Spleen (tissue), 7 donors: Measurements from ENCODE around the gene USP20.

Experiments
- POLR2A ChIP-seq, 3 donors: fragments of 450-650 bp; IDR thresholded peaks; one replicate each; pipeline ENCODE4 v1.5.1; 2017; ENCODE audit warnings: antibody characterized with exemption in 3 of 3, mild to moderate bottlenecking in 1 of 3
- POLR2AphosphoS5 ChIP-seq, 3 donors: sonication (generic); formaldehyde crosslinking; IDR thresholded peaks; one replicate each; pipeline ENCODE4 v1.5.1; 2017; ENCODE audit warnings: antibody characterized with exemption in 3 of 3
- TF ChIP-seq, protein P1 (sequence below), 11 experiments: fragments of 200-600 bp in 7 of 11; fragments of 450-650 bp in 4 of 11; sonication (generic) in 4 of 11; IDR thresholded peaks in 8 of 11; conservative IDR thresholded peaks in 3 of 11; 1 replicate in 7 of 11; 2 replicates in 4 of 11; pipeline versions ENCODE4 v1.4.0 to v1.8.0; 2016 to 2021; ENCODE audit warnings: antibody characterized with exemption in 11 of 11, inconsistent platforms in 4 of 11, mild to moderate bottlenecking in 1 of 11
- donor health status: DM: no; HTN: no; CAD: no; lungs with moderate emphysema.
- donor health status: DM: no; HTN: no; CAD: no.
- donor health status: DM: no; HTN: no; CAD: no.

DNA sequence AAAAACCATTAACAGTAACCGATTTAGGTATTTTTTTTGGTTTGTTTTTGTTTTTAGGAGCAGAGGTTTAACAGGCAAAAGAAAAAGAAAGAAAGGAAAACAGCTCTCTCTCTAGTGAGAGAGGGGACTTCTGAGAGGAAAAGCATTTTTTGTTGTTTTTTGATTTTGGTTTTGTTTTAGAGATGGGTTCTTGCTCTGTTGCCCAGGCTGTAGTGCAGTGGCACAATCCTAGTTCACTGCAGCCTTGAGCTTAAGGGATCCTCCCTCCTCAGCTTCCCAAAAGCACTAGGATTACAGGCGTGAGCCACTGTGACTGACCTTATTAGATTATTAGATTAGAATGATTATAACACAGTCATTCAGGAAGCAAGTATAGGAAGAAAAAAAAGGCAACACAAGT, 10.1 kb downstream of the USP20 start:
- TF ChIP-seq, protein P1, sequence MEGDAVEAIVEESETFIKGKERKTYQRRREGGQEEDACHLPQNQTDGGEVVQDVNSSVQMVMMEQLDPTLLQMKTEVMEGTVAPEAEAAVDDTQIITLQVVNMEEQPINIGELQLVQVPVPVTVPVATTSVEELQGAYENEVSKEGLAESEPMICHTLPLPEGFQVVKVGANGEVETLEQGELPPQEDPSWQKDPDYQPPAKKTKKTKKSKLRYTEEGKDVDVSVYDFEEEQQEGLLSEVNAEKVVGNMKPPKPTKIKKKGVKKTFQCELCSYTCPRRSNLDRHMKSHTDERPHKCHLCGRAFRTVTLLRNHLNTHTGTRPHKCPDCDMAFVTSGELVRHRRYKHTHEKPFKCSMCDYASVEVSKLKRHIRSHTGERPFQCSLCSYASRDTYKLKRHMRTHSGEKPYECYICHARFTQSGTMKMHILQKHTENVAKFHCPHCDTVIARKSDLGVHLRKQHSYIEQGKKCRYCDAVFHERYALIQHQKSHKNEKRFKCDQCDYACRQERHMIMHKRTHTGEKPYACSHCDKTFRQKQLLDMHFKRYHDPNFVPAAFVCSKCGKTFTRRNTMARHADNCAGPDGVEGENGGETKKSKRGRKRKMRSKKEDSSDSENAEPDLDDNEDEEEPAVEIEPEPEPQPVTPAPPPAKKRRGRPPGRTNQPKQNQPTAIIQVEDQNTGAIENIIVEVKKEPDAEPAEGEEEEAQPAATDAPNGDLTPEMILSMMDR (IDR thresholded peaks at IDR 0.05 in 8 of 11, conservative IDR thresholded peaks at IDR 0.05 in 3 of 11): no peak
- TF ChIP-seq POLR2AphosphoS5 (IDR thresholded peaks at IDR 0.05) (no peak), POLR2A (IDR thresholded peaks at IDR 0.05) (no peak)
